Activated CD8-positive, alpha-beta memory T cell treated with anti-CD3 and anti-CD28 coated beads, Interleukin-2, amount 10 ng/mL, durations not matched to agents 7 days and 5 days (primary cell): Measurements from ENCODE around the gene SLC18B1. TPM values are rescaled to one million over a fixed set of nuclear protein-coding genes. Genes with fewer than 3 reads are reported as not detected.

Experiments
- ATAC-seq: fragments of 150-1000 bp; cut with Tn5 transposase; one replicate; pipeline ENCODE4 v1.10.0; 2021; ENCODE audit warnings: moderate library complexity
- CTCF ChIA-PET: fragments of 350-600 bp; sonication (Branson Sonifier 250); formaldehyde crosslinking; loops from one replicate; lab custom pipeline; 2021; ENCODE audit warnings: antibody characterized with exemption; lab: Charles Lee
- DNase-seq: peaks from one replicate; pipeline ENCODE4 v3.0.0-alpha.2; 2020
- H3K27ac Mint-ChIP-seq: one replicate; pipeline ENCODE4 v1.8.0; 2021; ENCODE audit warnings: mild to moderate bottlenecking, mixed read lengths
- H3K27me3 Mint-ChIP-seq: one replicate; pipeline ENCODE4 v1.8.0; 2021; ENCODE audit warnings: mixed read lengths
- H3K36me3 Mint-ChIP-seq: one replicate; pipeline ENCODE4 v1.8.0; 2021; ENCODE audit warnings: mild to moderate bottlenecking, mixed read lengths
- H3K4me1 Mint-ChIP-seq: one replicate; pipeline ENCODE4 v1.8.0; 2021; ENCODE audit warnings: mixed read lengths
- H3K4me3 Mint-ChIP-seq: one replicate; pipeline ENCODE4 v1.8.0; 2021; ENCODE audit warnings: mild to moderate bottlenecking, moderate library complexity, mixed read lengths
- H3K9me3 Mint-ChIP-seq: one replicate; pipeline ENCODE4 v1.8.0; 2022; ENCODE audit warnings: low read depth, mixed read lengths
- total RNA-seq, 2 experiments: library from RNA; stranded (reverse); gene quantifications; one replicate each; pipeline ENCODE4 v1.2.3, GENCODE V29; 2021

The SLC18B1 gene
- total RNA-seq, 2 experiments from 2014 or later, result 6.4 to 7.8 TPM

DNA sequence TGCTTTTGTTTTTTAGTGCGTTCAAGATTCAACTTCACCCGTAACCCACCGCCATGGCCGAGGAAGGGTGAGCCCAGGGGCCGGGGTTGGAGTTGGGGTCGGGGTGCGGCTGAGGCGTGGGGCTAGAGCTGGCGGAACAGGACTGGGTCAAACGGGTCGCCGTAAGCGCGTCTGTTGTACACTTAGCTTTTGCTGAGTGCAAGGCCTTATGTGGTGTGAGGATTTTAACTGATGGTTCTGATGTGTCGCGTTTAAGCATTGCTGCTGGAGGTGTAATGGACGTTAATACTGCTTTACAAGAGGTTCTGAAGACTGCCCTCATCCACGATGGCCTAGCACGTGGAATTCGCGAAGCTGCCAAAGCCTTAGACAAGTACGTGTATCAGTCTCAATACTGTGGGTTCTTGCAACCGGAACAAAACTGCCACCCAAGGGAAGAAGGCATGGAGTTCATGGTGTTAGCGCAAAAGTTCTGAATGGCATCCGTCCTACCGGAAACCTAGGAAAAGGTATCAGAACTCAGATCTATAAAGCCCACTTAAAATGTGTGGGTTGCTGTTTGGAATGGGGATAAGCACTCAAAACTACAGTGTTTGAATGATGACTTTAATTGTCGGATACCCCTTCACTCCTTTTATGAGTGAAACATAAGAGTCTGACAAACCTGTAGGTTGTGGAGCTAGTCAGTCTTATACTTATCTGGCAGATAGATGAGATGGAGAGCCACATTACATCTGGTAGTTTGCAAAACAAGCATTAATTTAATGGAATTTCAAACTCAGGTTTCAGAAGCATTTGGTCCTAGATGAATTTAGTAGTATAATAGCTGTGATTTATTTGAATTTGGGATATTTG is 16.5 kb upstream of the SLC18B1 start:
- ATAC-seq, result peak; percentile 18
- H3K4me1 Mint-ChIP-seq, result peaks cover 45% of the 10 kb centered on the region
- H3K9me3 Mint-ChIP-seq, result no peaks in the 10 kb centered on the region
- H3K4me3 Mint-ChIP-seq, result peak overlapping the region; percentile 97
- H3K36me3 Mint-ChIP-seq, result peaks cover 58% of the 10 kb centered on the region
- peak overlapping the region; percentile 100 for H3K27ac Mint-ChIP-seq
- CTCF ChIA-PET, result interaction anchor here (0.7 to 7.9 kb wide), 4 partner anchors 8 to 285 kb away, joined by 4 to 51 read pairs (median 5); partner anchors contain the start of gene SLC18B1
- DNase-seq, result no peak
- H3K27me3 Mint-ChIP-seq, result peaks cover 4% of the 10 kb centered on the region

DNA sequence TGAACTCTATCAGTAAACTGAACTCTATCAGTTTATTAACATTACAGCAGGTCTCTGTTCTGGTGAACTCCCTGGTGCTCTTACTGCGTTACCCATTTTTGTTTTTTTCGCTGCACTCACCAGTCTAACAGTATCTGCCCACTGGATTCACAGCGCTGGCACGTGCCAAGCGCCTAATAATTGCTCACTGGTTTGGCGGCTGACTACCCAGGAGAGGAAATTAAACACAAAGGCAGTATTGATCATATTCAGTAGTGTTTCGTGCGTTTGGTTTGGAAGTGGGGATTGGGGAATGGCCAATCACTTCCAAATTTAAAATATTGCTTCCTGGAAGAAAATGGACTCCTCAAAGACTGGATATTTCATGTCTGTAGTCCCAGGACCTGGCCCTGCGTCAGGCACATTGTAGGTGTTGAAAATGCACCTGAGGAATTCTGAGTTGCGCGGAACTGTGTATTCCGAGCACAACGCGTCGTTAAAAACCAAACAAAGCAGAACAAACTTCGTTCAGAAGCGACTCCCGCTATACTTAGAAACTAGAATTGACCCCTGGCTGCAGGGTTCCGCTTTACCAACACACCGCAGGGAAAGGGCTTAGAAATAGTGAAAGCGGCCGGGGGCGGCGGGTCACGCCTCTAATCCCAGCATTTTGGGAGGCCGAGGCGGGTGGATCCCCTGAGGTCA is 14.9 kb upstream of the SLC18B1 start:
- Mint-ChIP-seq H3K4me1 (peaks cover 37% of the 10 kb centered on the region), H3K36me3 (peaks cover 43% of the 10 kb centered on the region), H3K9me3 (no peaks in the 10 kb centered on the region), H3K4me3 (peak overlapping the region; percentile 97), H3K27me3 (peaks cover 12% of the 10 kb centered on the region), H3K27ac (peak overlapping the region; percentile 100)
- ATAC-seq (peak; percentile 6), DNase-seq (peak; percentile 62)
- CTCF ChIA-PET, result interaction anchor here (1.1 to 7.9 kb wide), 7 partner anchors 8 to 63 kb away, joined by 3 to 51 read pairs (median 4); partner anchors contain the start of gene SLC18B1

DNA sequence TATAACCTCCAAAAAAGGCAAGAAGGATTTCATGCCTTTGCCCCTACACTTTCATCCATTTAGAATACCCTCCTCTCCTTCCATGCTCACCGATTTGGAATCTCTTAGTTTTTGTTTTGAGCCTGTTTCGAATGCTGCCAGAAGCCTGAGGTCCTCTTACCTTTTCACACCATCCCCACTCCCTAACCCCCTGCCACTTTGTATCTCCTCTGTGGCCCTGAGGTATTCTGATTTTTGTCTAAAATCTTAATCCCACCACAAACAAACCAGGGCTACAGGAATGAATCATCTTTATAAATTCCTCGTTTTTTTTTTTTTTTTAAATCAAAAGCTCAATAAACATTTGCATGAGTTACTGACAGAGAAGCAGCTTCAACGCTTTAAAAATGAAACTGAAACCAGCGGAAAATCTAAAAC is 14.3 kb upstream of the SLC18B1 start:
- peak overlapping the region; percentile 100 for H3K27ac Mint-ChIP-seq
- no peaks in the 10 kb centered on the region for H3K9me3 Mint-ChIP-seq
- ATAC-seq, result peak; percentile 5
- CTCF ChIA-PET, result interaction anchor here (1.1 to 7.9 kb wide), 7 partner anchors 8 to 62 kb away, joined by 3 to 51 read pairs (median 4); partner anchors contain the start of gene SLC18B1
- peak overlapping the region; percentile 97 for H3K4me3 Mint-ChIP-seq
- no peak for DNase-seq
- H3K36me3 Mint-ChIP-seq, result peaks cover 38% of the 10 kb centered on the region
- peaks cover 32% of the 10 kb centered on the region for H3K4me1 Mint-ChIP-seq
- H3K27me3 Mint-ChIP-seq, result peaks cover 18% of the 10 kb centered on the region

DNA sequence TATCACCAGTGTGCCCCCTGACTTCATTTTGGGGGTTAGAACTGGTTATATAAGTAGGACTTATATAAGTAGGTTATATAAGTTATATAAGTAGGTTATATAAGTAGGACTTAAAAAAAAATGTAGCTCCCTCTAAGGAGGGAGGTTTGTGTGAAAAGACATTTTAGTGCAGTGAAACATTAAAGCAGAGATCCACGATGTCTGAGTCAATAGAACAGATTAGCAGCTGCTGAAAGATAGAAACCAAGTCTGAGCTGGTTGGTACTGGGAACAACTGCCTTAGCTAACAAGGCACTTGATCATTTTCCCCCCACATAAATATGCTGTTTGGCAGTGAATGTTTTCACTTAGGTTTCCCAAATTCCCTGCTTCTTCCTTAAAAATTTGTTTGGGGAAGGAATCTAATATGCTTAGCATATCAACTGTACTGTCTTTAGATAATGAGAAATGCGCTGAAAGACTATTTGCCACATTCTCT is 13.9 kb upstream of the SLC18B1 start:
- no peak for DNase-seq
- H3K27me3 Mint-ChIP-seq, result peaks cover 21% of the 10 kb centered on the region
- H3K4me1 Mint-ChIP-seq, result peaks cover 27% of the 10 kb centered on the region
- CTCF ChIA-PET, result interaction anchor here (0.7 to 7.9 kb wide), 8 partner anchors 9 to 403 kb away, joined by 3 to 51 read pairs (median 4); partner anchors contain the start of gene SLC18B1
- H3K9me3 Mint-ChIP-seq, result no peaks in the 10 kb centered on the region
- peaks cover 33% of the 10 kb centered on the region for H3K36me3 Mint-ChIP-seq
- H3K27ac Mint-ChIP-seq, result peak overlapping the region; percentile 100
- H3K4me3 Mint-ChIP-seq, result peak overlapping the region; percentile 97
- ATAC-seq, result no peak

DNA sequence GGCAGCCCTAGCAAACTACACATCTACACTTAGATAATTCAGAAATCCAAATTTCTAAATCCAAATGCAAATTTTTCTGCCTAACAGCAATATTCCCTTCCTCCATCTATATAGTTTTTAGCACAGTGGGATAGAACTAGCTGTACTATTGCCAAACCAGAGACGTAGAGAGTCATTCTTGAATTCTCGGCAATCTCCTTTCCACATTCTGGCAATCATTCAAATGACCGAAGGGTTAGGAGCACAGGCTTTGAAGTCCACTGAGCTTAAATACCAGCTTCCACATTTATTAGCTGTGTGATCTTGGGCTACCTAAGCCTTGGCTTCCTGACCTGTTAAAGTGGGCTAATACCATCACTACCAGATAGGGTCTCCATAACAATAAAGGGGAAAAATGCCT is 12.8 kb upstream of the SLC18B1 start:
- Mint-ChIP-seq H3K4me1 (peaks cover 18% of the 10 kb centered on the region), H3K36me3 (peaks cover 24% of the 10 kb centered on the region), H3K9me3 (no peaks in the 10 kb centered on the region), H3K27me3 (peaks cover 21% of the 10 kb centered on the region), H3K27ac (no peak overlapping the region), H3K4me3 (no peak overlapping the region)
- DNase-seq, result no peak
- CTCF ChIA-PET, result interaction anchor here (0.7 to 4.1 kb wide), 2 partner anchors 13 to 404 kb away, joined by 3 to 28 read pairs; partner anchors contain the start of gene SLC18B1
- ATAC-seq, result no peak

DNA sequence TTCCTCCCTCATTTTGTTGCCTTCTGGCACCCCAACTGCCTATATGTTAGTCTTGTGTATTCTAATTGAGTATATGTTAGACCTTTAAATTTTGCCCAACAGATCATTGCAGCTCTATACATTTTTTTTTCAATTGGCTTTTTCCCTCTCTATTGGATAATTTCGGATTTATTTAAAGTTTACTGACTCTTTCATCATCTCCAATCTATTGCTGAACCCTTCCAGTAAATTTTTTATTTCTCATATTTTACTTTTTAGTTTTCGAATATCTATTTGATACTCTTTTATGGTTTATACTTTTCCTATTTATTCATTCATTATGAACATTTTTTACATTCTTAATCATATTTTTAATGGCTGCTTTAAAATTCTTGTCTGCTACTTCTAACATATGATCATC is 7.1 kb upstream of the SLC18B1 start:
- H3K4me1 Mint-ChIP-seq, result peaks cover 5% of the 10 kb centered on the region
- peaks cover 1% of the 10 kb centered on the region for H3K36me3 Mint-ChIP-seq
- H3K27ac Mint-ChIP-seq, result no peak overlapping the region
- H3K27me3 Mint-ChIP-seq, result peaks cover 27% of the 10 kb centered on the region
- no peak for ATAC-seq
- H3K9me3 Mint-ChIP-seq, result peaks cover 2% of the 10 kb centered on the region
- no peak for DNase-seq
- CTCF ChIA-PET, result no interaction called here
- no peak overlapping the region for H3K4me3 Mint-ChIP-seq

DNA sequence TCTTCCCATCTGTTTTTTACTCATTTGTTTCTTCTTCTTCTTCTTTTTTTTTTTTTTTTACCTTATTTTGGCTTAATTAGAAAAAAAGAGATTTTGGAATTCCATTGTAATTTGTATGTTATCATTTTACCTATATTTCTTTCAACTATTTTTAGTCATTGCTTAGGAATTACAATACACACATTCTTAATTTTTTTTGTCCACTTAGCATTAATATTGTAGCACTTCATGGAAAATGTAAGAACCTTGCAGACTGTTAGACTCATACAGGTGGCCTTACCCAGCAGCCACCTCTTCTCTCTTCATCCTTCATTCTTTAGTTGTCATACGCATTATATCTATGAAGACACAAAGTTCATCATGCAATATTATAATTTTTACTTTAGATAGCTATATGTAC is 5.8 kb upstream of the SLC18B1 start:
- H3K4me3 Mint-ChIP-seq, result no peak overlapping the region
- no peak for DNase-seq
- peaks cover 5% of the 10 kb centered on the region for H3K4me1 Mint-ChIP-seq
- H3K27ac Mint-ChIP-seq, result no peak overlapping the region
- H3K36me3 Mint-ChIP-seq, result peaks cover 1% of the 10 kb centered on the region
- H3K9me3 Mint-ChIP-seq, result peaks cover 2% of the 10 kb centered on the region
- no peak for ATAC-seq
- peaks cover 21% of the 10 kb centered on the region for H3K27me3 Mint-ChIP-seq
- CTCF ChIA-PET, result no interaction called here

DNA sequence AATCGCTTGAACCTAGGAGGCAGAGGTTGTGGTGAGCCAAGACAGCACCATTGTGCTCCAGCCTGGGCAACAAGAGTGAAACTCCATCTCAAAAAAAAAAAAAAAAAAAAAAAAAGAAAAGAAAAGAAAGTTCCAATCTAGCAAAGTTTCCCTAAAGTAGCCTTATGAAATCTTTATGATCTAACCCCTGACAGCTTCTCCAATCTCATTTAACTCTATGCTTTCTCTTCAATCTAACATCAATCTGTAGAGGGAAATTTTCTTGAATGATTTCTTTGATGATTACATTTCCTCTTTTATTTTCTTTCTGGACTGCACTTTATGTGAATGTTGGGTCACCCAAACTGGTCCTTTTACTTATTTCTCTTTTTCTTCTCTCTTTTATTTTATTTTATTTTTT is 2.2 kb upstream of the SLC18B1 start:
- Mint-ChIP-seq H3K27me3 (peaks cover 8% of the 10 kb centered on the region), H3K4me1 (peaks cover 12% of the 10 kb centered on the region), H3K9me3 (peaks cover 2% of the 10 kb centered on the region), H3K36me3 (peaks cover 4% of the 10 kb centered on the region), H3K4me3 (no peak overlapping the region), H3K27ac (no peak overlapping the region)
- DNase-seq (no peak), ATAC-seq (no peak)
- CTCF ChIA-PET, result interaction anchor here (1.2 to 4.6 kb wide), 3 partner anchors 9 to 131 kb away, joined by 3 to 51 read pairs (median 32); partner anchors contain the start of gene RPS12

DNA sequence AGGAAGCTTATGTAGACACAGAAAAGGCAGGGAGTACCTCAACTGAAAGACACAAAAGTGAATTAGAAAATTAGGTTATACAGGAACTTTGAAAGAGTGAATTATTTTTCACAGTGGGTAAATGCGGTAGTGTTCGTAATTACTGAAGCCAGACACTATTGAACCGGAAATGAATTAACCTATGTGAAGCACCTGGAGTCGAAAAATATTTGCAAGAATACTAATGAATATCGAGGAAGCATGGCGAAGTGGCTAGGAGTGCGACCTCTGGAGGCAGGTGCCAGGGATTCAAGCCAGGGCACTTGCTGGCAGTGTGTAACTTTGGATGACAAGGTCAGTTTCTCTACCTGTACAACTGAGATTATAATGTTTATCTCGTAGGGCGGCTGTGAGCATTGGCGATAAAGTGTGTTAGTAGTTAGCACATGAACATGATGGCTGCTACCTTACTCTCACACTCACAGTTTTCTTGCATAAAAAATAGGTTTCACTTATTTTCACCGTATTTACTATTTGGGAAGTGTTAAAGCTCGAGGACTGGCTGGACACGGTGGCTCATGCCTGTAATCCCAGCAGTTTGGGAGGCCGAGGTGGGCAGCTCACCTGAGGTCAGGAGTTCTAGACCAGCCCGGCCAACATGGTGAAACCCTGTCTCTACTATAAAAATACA is 567 bp upstream of the SLC18B1 start:
- peaks cover 14% of the 10 kb centered on the region for H3K4me1 Mint-ChIP-seq
- DNase-seq (peak; percentile 80), ATAC-seq (peak; percentile 88)
- no peak overlapping the region for H3K4me3 Mint-ChIP-seq
- H3K27me3 Mint-ChIP-seq, result no peaks in the 10 kb centered on the region
- CTCF ChIA-PET, result interaction anchor here (0.6 to 4.6 kb wide), 23 partner anchors 10 to 286 kb away, joined by 3 to 51 read pairs (median 3); partner anchors contain the start of genes RPS12 and STX7
- peaks cover 5% of the 10 kb centered on the region for H3K36me3 Mint-ChIP-seq
- no peak overlapping the region for H3K27ac Mint-ChIP-seq
- no peaks in the 10 kb centered on the region for H3K9me3 Mint-ChIP-seq

DNA sequence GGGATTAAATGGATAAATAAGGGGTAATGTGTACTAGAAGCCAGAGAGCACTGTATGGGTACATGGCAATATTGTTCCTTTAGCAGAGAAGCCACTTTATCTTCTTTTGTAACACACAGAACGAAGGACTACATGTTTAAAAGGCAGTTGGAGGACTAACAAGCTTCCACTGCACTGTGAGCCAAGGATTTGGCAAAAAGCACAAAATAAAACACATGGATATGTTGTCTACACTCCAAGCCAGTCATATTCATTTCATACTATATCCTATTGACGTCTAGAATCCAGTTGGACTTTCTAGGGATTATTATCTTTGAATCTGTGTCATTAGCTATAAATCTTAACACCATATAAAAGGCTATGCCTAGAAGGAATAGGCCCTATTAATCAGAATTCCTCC is 3.0 kb downstream of the SLC18B1 start:
- DNase-seq, result no peak
- Mint-ChIP-seq H3K36me3 (peaks cover 13% of the 10 kb centered on the region), H3K9me3 (no peaks in the 10 kb centered on the region), H3K4me3 (no peak overlapping the region), H3K27ac (no peak overlapping the region), H3K27me3 (no peaks in the 10 kb centered on the region), H3K4me1 (peaks cover 13% of the 10 kb centered on the region)
- ATAC-seq, result no peak
- CTCF ChIA-PET, result no interaction called here

DNA sequence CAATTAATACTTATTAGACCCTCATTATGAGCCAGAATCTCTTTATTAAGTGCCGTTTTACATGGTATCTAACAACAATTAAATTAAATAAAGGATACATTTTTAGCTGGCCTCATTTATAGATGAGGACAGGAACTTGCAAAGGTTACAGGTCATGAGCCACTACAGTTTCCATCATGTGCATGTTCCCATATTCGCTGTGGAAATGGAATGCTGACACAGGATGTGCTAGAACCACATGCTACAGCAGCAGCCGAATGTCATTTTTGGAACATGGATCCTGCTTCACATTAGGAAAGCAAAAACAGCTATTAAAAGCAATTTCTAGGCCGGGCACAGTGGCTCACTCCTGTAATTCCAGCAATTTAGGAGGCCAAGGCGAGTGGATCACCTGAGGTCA is 5.9 kb downstream of the SLC18B1 start:
- CTCF ChIA-PET, result interaction anchor here (1.2 to 1.4 kb wide), 3 partner anchors 17 to 42 kb away, joined by 3 to 4 read pairs (median 3); no protein-coding TSS in a partner anchor
- H3K4me1 Mint-ChIP-seq, result peaks cover 15% of the 10 kb centered on the region
- peaks cover 24% of the 10 kb centered on the region for H3K36me3 Mint-ChIP-seq
- no peaks in the 10 kb centered on the region for H3K9me3 Mint-ChIP-seq
- no peak overlapping the region for H3K27ac Mint-ChIP-seq
- H3K4me3 Mint-ChIP-seq, result no peak overlapping the region
- ATAC-seq, result no peak
- H3K27me3 Mint-ChIP-seq, result no peaks in the 10 kb centered on the region
- no peak for DNase-seq

DNA sequence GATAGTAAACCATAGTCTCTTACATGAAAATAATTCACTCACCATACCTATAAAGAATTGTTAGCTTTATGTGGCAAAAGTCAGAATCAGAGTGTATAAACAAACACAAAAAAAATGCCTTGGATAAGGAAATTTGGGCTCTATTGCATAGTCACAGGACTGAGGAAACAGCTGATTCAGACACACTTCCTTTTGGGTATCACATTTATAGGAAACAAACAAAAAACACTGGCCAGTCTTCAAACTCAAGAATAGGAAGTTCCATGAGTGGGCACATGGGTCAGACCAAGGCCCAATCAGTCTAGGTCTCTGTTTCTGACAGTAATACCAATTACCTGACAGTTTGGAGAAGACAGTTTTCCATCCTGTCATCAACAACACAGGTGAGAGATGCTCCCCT is 8.0 kb downstream of the SLC18B1 start:
- Mint-ChIP-seq H3K4me3 (no peak overlapping the region), H3K27me3 (no peaks in the 10 kb centered on the region), H3K9me3 (no peaks in the 10 kb centered on the region), H3K27ac (no peak overlapping the region), H3K36me3 (peaks cover 32% of the 10 kb centered on the region), H3K4me1 (peaks cover 9% of the 10 kb centered on the region)
- ATAC-seq, result no peak
- DNase-seq, result no peak
- CTCF ChIA-PET, result no interaction called here
